Right lobe of liver (tissue), 4 donors: ENCODE measurements around the gene HOXC13.

Experiments used
- POLR2A ChIP-seq: fragments of 450-650 bp; IDR thresholded peaks from one replicate; pipeline ENCODE4 v1.6.1; 2017; ENCODE audit warnings: antibody characterized with exemption, mild to moderate bottlenecking
- TF ChIP-seq, protein P1 (sequence below), 4 donors: fragments of 200-600 bp in 3 of 4; fragments of 450-650 bp in 1 of 4; IDR thresholded peaks; one replicate each; pipeline versions ENCODE4 v1.5.1 to v1.8.0; 2016 to 2022; ENCODE audit warnings: antibody characterized with exemption in 4 of 4, mild to moderate bottlenecking in 2 of 4
- donor health status: DM: no; HTN: no; CAD: no.
- donor health status: DM: no; HTN: no; CAD: no.
- donor health status: DM: no; HTN: yes; CAD: no.

GRCh38 chr12:53971129-53971528 lies 32.5 kb downstream of the HOXC13 start:
- TF ChIP-seq, protein P1, sequence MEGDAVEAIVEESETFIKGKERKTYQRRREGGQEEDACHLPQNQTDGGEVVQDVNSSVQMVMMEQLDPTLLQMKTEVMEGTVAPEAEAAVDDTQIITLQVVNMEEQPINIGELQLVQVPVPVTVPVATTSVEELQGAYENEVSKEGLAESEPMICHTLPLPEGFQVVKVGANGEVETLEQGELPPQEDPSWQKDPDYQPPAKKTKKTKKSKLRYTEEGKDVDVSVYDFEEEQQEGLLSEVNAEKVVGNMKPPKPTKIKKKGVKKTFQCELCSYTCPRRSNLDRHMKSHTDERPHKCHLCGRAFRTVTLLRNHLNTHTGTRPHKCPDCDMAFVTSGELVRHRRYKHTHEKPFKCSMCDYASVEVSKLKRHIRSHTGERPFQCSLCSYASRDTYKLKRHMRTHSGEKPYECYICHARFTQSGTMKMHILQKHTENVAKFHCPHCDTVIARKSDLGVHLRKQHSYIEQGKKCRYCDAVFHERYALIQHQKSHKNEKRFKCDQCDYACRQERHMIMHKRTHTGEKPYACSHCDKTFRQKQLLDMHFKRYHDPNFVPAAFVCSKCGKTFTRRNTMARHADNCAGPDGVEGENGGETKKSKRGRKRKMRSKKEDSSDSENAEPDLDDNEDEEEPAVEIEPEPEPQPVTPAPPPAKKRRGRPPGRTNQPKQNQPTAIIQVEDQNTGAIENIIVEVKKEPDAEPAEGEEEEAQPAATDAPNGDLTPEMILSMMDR (IDR thresholded peaks at IDR 0.05) = no peak
- TF ChIP-seq POLR2A = no peak
